Stimulated activated CD8-positive, alpha-beta memory T cell treated with anti-CD3 and anti-CD28 coated beads, Interleukin-2, amount 100 ng/mL, for 48 hours (primary cell): Measurements from ENCODE around the gene GFI1.
"Not testable (repeated sequence)": the region's sequence is repeated elsewhere in the genome, so short reads cannot be mapped to it uniquely, and the experiment has no call there.

ENCODE experiments used
- DNase-seq, 2 donors: peaks; one replicate each; pipeline ENCODE4 v3.0.0-alpha.2; 2020; ENCODE audit warnings: low read depth in 2 of 2

GFI1 gene

GRCh38 chr1:92465256-92465647 lies 21.5 kb downstream of the GFI1 start:
- no peak for DNase-seq

GRCh38 chr1:92464588-92465255 lies 22.0 kb downstream of the GFI1 start:
- DNase-seq, result no peak

- no peak for DNase-seq
Observed at GRCh38 chr1:92461364-92462097, 25.2 kb downstream of the GFI1 start.

GRCh38 chr1:92459871-92460320 lies 26.8 kb downstream of the GFI1 start:
- DNase-seq, result no peak

- no peak for DNase-seq
Observed at GRCh38 chr1:92458146-92458545, 28.6 kb downstream of the GFI1 start.

GRCh38 chr1:92447976-92448375 lies 38.7 kb downstream of the GFI1 start:
- DNase-seq, result no peak

GRCh38 chr1:92447033-92447681 lies 39.6 kb downstream of the GFI1 start:
- DNase-seq, result no peak

GRCh38 chr1:92446546-92446945 lies 40.2 kb downstream of the GFI1 start:
- DNase-seq, result no peak

GRCh38 chr1:92445865-92446264 lies 40.9 kb downstream of the GFI1 start:
- no peak for DNase-seq

GRCh38 chr1:92444351-92444750 lies 42.4 kb downstream of the GFI1 start:
- no peak for DNase-seq

GRCh38 chr1:92443893-92444292 lies 42.8 kb downstream of the GFI1 start:
- DNase-seq, result no peak

GRCh38 chr1:92442351-92442750 lies 44.4 kb downstream of the GFI1 start:
- DNase-seq, result no peak

GRCh38 chr1:92441697-92442342 lies 44.9 kb downstream of the GFI1 start:
- no peak for DNase-seq

- DNase-seq, result no peak
Observed at GRCh38 chr1:92441316-92441696, 45.4 kb downstream of the GFI1 start.

GRCh38 chr1:92439291-92439690 lies 47.4 kb downstream of the GFI1 start:
- DNase-seq, result no peak

GRCh38 chr1:92434572-92434971 lies 52.2 kb downstream of the GFI1 start:
- DNase-seq, result not testable (repeated sequence)

GRCh38 chr1:92430030-92430429 lies 56.7 kb downstream of the GFI1 start:
- DNase-seq, result no peak

GRCh38 chr1:92425617-92426016 lies 61.1 kb downstream of the GFI1 start:
- no peak for DNase-seq
